Measurements from ENCODE around the gene SELENON. TPM values are rescaled to one million over a fixed set of nuclear protein-coding genes. Genes with fewer than 3 reads are reported as not detected.

Gene SELENON
- total RNA-seq, 1 donor from 2014 or later, result 95.9 TPM

- Histone ChIP-seq H3K27ac (no peak overlapping the region), H3K4me1 (peaks cover 21% of the 10 kb centered on the region), H3K9me3 (no peaks in the 10 kb centered on the region), H3K36me3 (peaks cover 6% of the 10 kb centered on the region), H3K27me3 (no peaks in the 10 kb centered on the region), H3K4me3 (no peak overlapping the region)
- no peak for DNase-seq
- TF ChIP-seq CTCF (IDR thresholded peaks at IDR 0.05), result no peak
- no peak for ATAC-seq
- intact Hi-C loops (cut with DNase I), result no loop called here
Observed at GRCh38 chr1:25772164-25772563, 27.8 kb upstream of the SELENON start.

- H3K36me3 ChIP-seq, result peaks cover 6% of the 10 kb centered on the region
- H3K4me3 ChIP-seq, result no peak overlapping the region
- peaks cover 21% of the 10 kb centered on the region for H3K4me1 ChIP-seq
- DNase-seq (no peak), ATAC-seq (no peak)
- no peaks in the 10 kb centered on the region for H3K9me3 ChIP-seq
- H3K27ac ChIP-seq, result no peak overlapping the region
- TF ChIP-seq CTCF (IDR thresholded peaks at IDR 0.05), result no peak
- H3K27me3 ChIP-seq, result no peaks in the 10 kb centered on the region
- intact Hi-C loops (cut with DNase I), result no loop called here
Observed at GRCh38 chr1:25772692-25773245, 27.2 kb upstream of the SELENON start.

GRCh38 chr1:25773441-25774125 lies 26.4 kb upstream of the SELENON start:
- TF ChIP-seq CTCF (IDR thresholded peaks at IDR 0.05), result no peak
- peak; percentile 63 for ATAC-seq
- no peaks in the 10 kb centered on the region for H3K27me3 ChIP-seq
- peaks cover 8% of the 10 kb centered on the region for H3K36me3 ChIP-seq
- no peaks in the 10 kb centered on the region for H3K9me3 ChIP-seq
- H3K4me1 ChIP-seq, result peaks cover 21% of the 10 kb centered on the region
- H3K4me3 ChIP-seq, result no peak overlapping the region
- DNase-seq, result no peak
- intact Hi-C loops (cut with DNase I), result no loop called here
- H3K27ac ChIP-seq, result no peak overlapping the region

GRCh38 chr1:25774206-25774803 lies 25.7 kb upstream of the SELENON start:
- ATAC-seq, result no peak
- intact Hi-C loops (cut with DNase I), result no loop called here
- no peak overlapping the region for H3K4me3 ChIP-seq
- H3K27ac ChIP-seq, result no peak overlapping the region
- DNase-seq, result no peak
- no peaks in the 10 kb centered on the region for H3K27me3 ChIP-seq
- no peaks in the 10 kb centered on the region for H3K9me3 ChIP-seq
- H3K4me1 ChIP-seq, result peaks cover 21% of the 10 kb centered on the region
- peaks cover 11% of the 10 kb centered on the region for H3K36me3 ChIP-seq
- TF ChIP-seq CTCF (IDR thresholded peaks at IDR 0.05), result no peak

GRCh38 chr1:25774921-25775771 lies 24.8 kb upstream of the SELENON start:
- no peaks in the 10 kb centered on the region for H3K9me3 ChIP-seq
- H3K27ac ChIP-seq, result no peak overlapping the region
- H3K4me3 ChIP-seq, result no peak overlapping the region
- H3K36me3 ChIP-seq, result peaks cover 11% of the 10 kb centered on the region
- DNase-seq, result no peak
- no peak for TF ChIP-seq CTCF (IDR thresholded peaks at IDR 0.05)
- intact Hi-C loops (cut with DNase I), result no loop called here
- no peaks in the 10 kb centered on the region for H3K27me3 ChIP-seq
- H3K4me1 ChIP-seq, result peaks cover 21% of the 10 kb centered on the region
- ATAC-seq, result peak; percentile 7
